IMR-90 (cell line): ENCODE measurements around the gene GTF2H4. TPM values are rescaled to one million over a fixed set of nuclear protein-coding genes. Genes with fewer than 3 reads are reported as not detected.

Experiments used
- ATAC-seq: fragments of 200-7000 bp; cut with Tn5 transposase; 2 replicates; pipeline ENCODE4 v1.9.1; 2020; ENCODE audit warnings: low read depth, mild to moderate bottlenecking, moderate library complexity
- BruUV-seq: library from RNA; stranded (reverse); fragments of 400-500 nt; replicated peaks from 2 replicates; lab custom pipeline; 2021; lab: Mats Ljungman, UMichigan
- CTCF ChIA-PET: fragments of 300-600 bp; formaldehyde crosslinking; extraction: SDS; loops from one replicate; lab custom pipeline; 2021; ENCODE audit warnings: antibody characterized with exemption; lab: Yijun Ruan, JAX
- POLR2A ChIA-PET: fragments of 300-600 bp; sonication (Branson Sonifier 250); formaldehyde crosslinking; loops from one replicate; lab custom pipeline; 2022; ENCODE audit warnings: antibody characterized with exemption; ENCODE audit not compliant: unreplicated experiment; lab: Charles Lee
- DNase-seq: peaks from one replicate; pipeline ENCODE4 v3.0.0; 2013
- H2AFZ ChIP-seq: replicated peaks from 2 replicates; pipeline ENCODE3; 2013; ENCODE audit warnings: low read length, mild to moderate bottlenecking; ENCODE audit not compliant: poor library complexity
- H2AK5ac ChIP-seq: 2 replicates; pipeline ENCODE4 v1.6.1; 2013; ENCODE audit warnings: low read depth, low read length, inconsistent platforms
- H2AK9ac ChIP-seq: replicated peaks from 2 replicates; pipeline ENCODE3; 2013; ENCODE audit warnings: mild to moderate bottlenecking, low read depth, low read length, moderate library complexity; ENCODE audit not compliant: poor library complexity
- H2BK120ac ChIP-seq: 2 replicates; pipeline ENCODE4 v1.6.1; 2013; ENCODE audit warnings: low read depth, low read length, inconsistent platforms
- H2BK15ac ChIP-seq: 3 replicates; pipeline ENCODE4 v1.6.1; 2013; ENCODE audit warnings: low read depth, low read length, inconsistent platforms
- H2BK20ac ChIP-seq: 2 replicates; pipeline ENCODE4 v1.6.1; 2013; ENCODE audit warnings: low read depth, mild to moderate bottlenecking, inconsistent platforms, low read length, moderate library complexity
- H2BK5ac ChIP-seq: 2 replicates; pipeline ENCODE4 v1.6.1; 2013; ENCODE audit warnings: mild to moderate bottlenecking, low read depth, low read length, inconsistent platforms; ENCODE audit not compliant: poor library complexity, severe bottlenecking
- H3K14ac ChIP-seq: replicated peaks from 2 replicates; pipeline ENCODE4 v1.6.1; 2013; ENCODE audit warnings: low read depth, low read length, inconsistent platforms
- H3K18ac ChIP-seq: 2 replicates; pipeline ENCODE4 v1.6.1; 2013; ENCODE audit warnings: low read depth, low read length, control low read depth
- H3K23ac ChIP-seq: 2 replicates; pipeline ENCODE4 v1.6.1; 2013; ENCODE audit warnings: low read depth, low read length, inconsistent platforms
- H3K27ac ChIP-seq: 2 replicates; pipeline ENCODE4 v1.5.1; 2013; ENCODE audit warnings: mild to moderate bottlenecking, control low read depth, low read length; ENCODE audit not compliant: insufficient read depth
- H3K27me3 ChIP-seq: 2 replicates; pipeline ENCODE4 v1.6.1; 2013; ENCODE audit warnings: low read length; ENCODE audit not compliant: control insufficient read depth, insufficient read depth
- H3K36me3 ChIP-seq: 2 replicates; pipeline ENCODE4 v1.6.1; 2013; ENCODE audit warnings: low read length, mixed read lengths; ENCODE audit not compliant: control insufficient read depth, insufficient read depth
- H3K4ac ChIP-seq: 2 replicates; pipeline ENCODE4 v1.6.1; 2013; ENCODE audit warnings: low read depth, low read length, inconsistent platforms
- H3K4me1 ChIP-seq: 2 replicates; pipeline ENCODE4 v1.6.1; 2013; ENCODE audit warnings: low read length, mixed read lengths; ENCODE audit not compliant: control insufficient read depth, insufficient read depth
- H3K4me2 ChIP-seq: 2 replicates; pipeline ENCODE4 v1.6.1; 2013; ENCODE audit warnings: low read depth, mild to moderate bottlenecking, control low read depth, low read length, moderate library complexity
- H3K4me3 ChIP-seq: 2 replicates; pipeline ENCODE4 v1.5.1; 2013; ENCODE audit warnings: low read depth, mild to moderate bottlenecking, control low read depth, low read length, moderate library complexity; ENCODE audit not compliant: insufficient read depth
- H3K56ac ChIP-seq: 2 replicates; pipeline ENCODE4 v1.6.1; 2013; ENCODE audit warnings: low read length, inconsistent platforms; ENCODE audit not compliant: insufficient read depth; ENCODE audit errors: extremely low read depth
- H3K79me1 ChIP-seq, 2 experiments: 2 replicates each; pipeline ENCODE4 v1.6.1; 2013; ENCODE audit warnings: low read length in 2 of 2, inconsistent platforms in 1 of 2, low read depth in 1 of 2
- H3K9ac ChIP-seq: 2 replicates; pipeline ENCODE4 v1.6.1; 2013; ENCODE audit warnings: low read depth, low read length, control low read depth
- H3K9me1 ChIP-seq: 2 replicates; pipeline ENCODE4 v1.6.1; 2013; ENCODE audit warnings: low read length, inconsistent platforms; ENCODE audit not compliant: insufficient read depth
- H3K9me3 ChIP-seq: 2 replicates; pipeline ENCODE4 v1.6.1; 2013; ENCODE audit warnings: low read length; ENCODE audit not compliant: control insufficient read depth, insufficient read depth
- H4K20me1 ChIP-seq: 2 replicates; pipeline ENCODE4 v1.6.1; 2013; ENCODE audit warnings: low read length, inconsistent platforms; ENCODE audit not compliant: insufficient read depth
- H4K5ac ChIP-seq: 2 replicates; pipeline ENCODE4 v1.6.1; 2013; ENCODE audit warnings: mild to moderate bottlenecking, low read depth, low read length, control low read depth
- H4K8ac ChIP-seq, 2 experiments: 2 replicates each; pipeline ENCODE4 v1.6.1; 2013; ENCODE audit warnings: low read depth in 2 of 2, low read length in 2 of 2, control low read depth in 1 of 2, inconsistent platforms in 1 of 2
- H4K91ac ChIP-seq: 2 replicates; pipeline ENCODE4 v1.6.1; 2013; ENCODE audit warnings: low read depth, low read length, inconsistent platforms; ENCODE audit not compliant: insufficient read depth
- BHLHE40 ChIP-seq: fragments of 150-350 bp; IDR thresholded peaks from 2 replicates; pipeline ENCODE4 v1.6.1; 2016; ENCODE audit warnings: mild to moderate bottlenecking, low read depth, low read length
- CEBPB ChIP-seq: IDR thresholded peaks from 2 replicates; pipeline ENCODE4 v1.6.1; 2012; ENCODE audit warnings: low read depth, low read length, improper control_type of control experiment
- CTCF ChIP-seq: conservative IDR thresholded peaks from 2 replicates; pipeline ENCODE4 v1.5.1; 2012; ENCODE audit warnings: mild to moderate bottlenecking, low read depth, low read length, improper control_type of control experiment
- MAFK ChIP-seq: IDR thresholded peaks from 2 replicates; pipeline ENCODE4 v1.6.1; 2012; ENCODE audit warnings: low read depth, low read length, improper control_type of control experiment
- MXI1 ChIP-seq: IDR thresholded peaks from 2 replicates; pipeline ENCODE4 v1.6.1; 2012; ENCODE audit warnings: low read depth, mild to moderate bottlenecking, low read length, moderate library complexity, borderline replicate concordance
- NFE2L2 ChIP-seq: fragments of 150-350 bp; IDR thresholded peaks from 2 replicates; pipeline ENCODE4 v1.6.1; 2016; ENCODE audit warnings: low read depth, mild to moderate bottlenecking, low read length
- POLR2A ChIP-seq: IDR thresholded peaks from 2 replicates; pipeline ENCODE4 v1.6.1; 2012; ENCODE audit warnings: mild to moderate bottlenecking, low read depth, low read length
- RAD21 ChIP-seq: IDR thresholded peaks from 2 replicates; pipeline ENCODE4 v1.6.1; 2012; ENCODE audit warnings: low read length, improper control_type of control experiment
- RCOR1 ChIP-seq: IDR thresholded peaks from 2 replicates; pipeline ENCODE4 v1.6.1; 2012; ENCODE audit warnings: mild to moderate bottlenecking, low read length, improper control_type of control experiment; ENCODE audit not compliant: insufficient replicate concordance
- RFX5 ChIP-seq: IDR thresholded peaks from 2 replicates; pipeline ENCODE4 v1.8.0; 2012; ENCODE audit warnings: low read depth, mild to moderate bottlenecking, low read length, moderate library complexity
- SMC3 ChIP-seq: fragments of 150-350 bp; IDR thresholded peaks from 2 replicates; pipeline ENCODE4 v1.6.1; 2016; ENCODE audit warnings: low read depth, mild to moderate bottlenecking, antibody characterized with exemption, low read length, moderate library complexity
- USF2 ChIP-seq: fragments of 150-350 bp; IDR thresholded peaks from 2 replicates; pipeline ENCODE4 v1.6.1; 2017; ENCODE audit warnings: mild to moderate bottlenecking, antibody characterized with exemption, low read length, low read depth
- WGBS, 2 experiments: methylation state at CpG; one replicate each; pipeline versions ENCODE4 v1.1.5 to v1.1.7; 2013; ENCODE audit warnings: missing lambda C conversion rate in 2 of 2; ENCODE audit not compliant: insufficient read length in 1 of 2; ENCODE audit errors: extremely low coverage in 2 of 2; 5-methylcytosine and 5-hydroxymethylcytosine counted together
- dilution Hi-C: fragments of 300-500 bp; cut with HindIII; formaldehyde crosslinking; loops from one replicate; pipeline ENCODE4 v1.14.3; 2018; ENCODE audit warnings: low sequenced_read_pairs; ENCODE audit not compliant: unreplicated experiment
- in situ Hi-C: fragments of 300-500 bp; cut with MboI; formaldehyde crosslinking; loops from 3 replicates; pipeline ENCODE4 v1.14.3; 2019; ENCODE audit warnings: low sequenced_read_pairs, inconsistent platforms, mixed read lengths
- intact Hi-C: fragments of 100-400 bp; cut with micrococcal nuclease; formaldehyde crosslinking; loops from 2 replicates; pipeline ENCODE4 v1.10.0; 2022
- polyA plus RNA-seq, 3 experiments: library from polyadenylated mRNA; depleted of rRNA; stranded (reverse); fragments of >200 nt; gene quantifications; 2 replicates each; pipeline ENCODE4 v1.2.3, GENCODE V29; 2012; ENCODE audit warnings: low replicate concordance in 1 of 3
- total RNA-seq: library from RNA; depleted of rRNA; stranded (reverse); fragments of >200 nt; gene quantifications from 2 replicates; pipeline ENCODE4 v1.2.3, GENCODE V29; 2012

GTF2H4 gene
- total and polyA plus RNA-seq, 2 of the 4 experiments (the other 2 are of a cell fraction), result 13.4 to 30.8 TPM

DNA sequence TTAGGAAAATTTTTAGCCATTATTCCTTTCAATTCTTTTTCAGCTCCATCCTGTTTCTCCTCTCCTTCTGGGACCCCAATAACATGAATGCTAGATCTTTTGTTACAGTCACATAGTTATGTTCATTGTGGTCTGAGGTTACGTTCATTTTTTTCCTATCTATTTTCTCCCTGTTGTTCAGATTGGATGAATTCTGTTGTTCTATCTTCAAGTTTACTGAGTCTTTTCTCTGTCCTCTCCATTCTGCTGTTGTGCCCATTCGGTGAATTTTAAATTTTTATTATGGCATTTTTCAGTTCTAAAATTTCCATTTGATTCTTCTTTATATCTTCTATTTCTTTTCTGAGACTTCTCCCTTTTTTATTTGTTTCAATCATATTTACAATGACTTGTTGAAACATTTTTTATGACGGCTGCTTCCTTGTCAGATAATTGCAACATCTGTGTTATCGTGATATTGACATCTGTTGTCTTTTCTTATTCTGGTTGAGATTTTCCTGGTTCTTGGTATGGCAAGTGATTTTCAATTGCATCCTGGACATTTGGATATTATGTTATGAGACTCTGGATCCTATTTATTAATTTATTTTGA is 36.3 kb upstream of the GTF2H4 start:
- intact Hi-C loops, result no loop called here
- CTCF ChIA-PET, result no interaction called here
- no peak overlapping the region for H3K14ac ChIP-seq
- no peak for ATAC-seq
- H2BK120ac ChIP-seq, result no peak overlapping the region
- H3K4me3 ChIP-seq, result no peak overlapping the region
- H3K18ac ChIP-seq, result no peak overlapping the region
- no peak overlapping the region for H3K9ac ChIP-seq
- H2BK15ac ChIP-seq, result no peak overlapping the region
- H3K4me1 ChIP-seq, result no peaks in the 10 kb centered on the region
- peaks cover 15% of the 10 kb centered on the region for H3K9me3 ChIP-seq
- no peaks in the 10 kb centered on the region for H3K36me3 ChIP-seq
- POLR2A ChIA-PET, result no interaction called here
- H2BK20ac ChIP-seq, result no peak overlapping the region
- no TSS peak for BruUV-seq
- no peak for DNase-seq
- H3K56ac ChIP-seq, result no peak overlapping the region
- in situ Hi-C loops, result loop anchor here (5.0 kb wide), 1 partner anchor 34 kb away; no protein-coding TSS in a partner anchor
- no peak for TF ChIP-seq MAFK
- TF ChIP-seq SMC3, result no peak
- no peak for TF ChIP-seq NFE2L2
- TF ChIP-seq RFX5, result no peak
- no peak for TF ChIP-seq MXI1
- TF ChIP-seq CEBPB, result no peak
- TF ChIP-seq RCOR1, result no peak
- no peak for TF ChIP-seq USF2
- no peak for TF ChIP-seq CTCF
- TF ChIP-seq POLR2A, result no peak
- no peak for TF ChIP-seq BHLHE40
- no peak for TF ChIP-seq RAD21
- H3K27me3 ChIP-seq, result no peaks in the 10 kb centered on the region; the same call in 1 of the 2 replicates
- H2AFZ ChIP-seq, result no peak overlapping the region
- H3K4me2 ChIP-seq, result no peak overlapping the region
- H3K4ac ChIP-seq, result no peak overlapping the region
- H3K27ac ChIP-seq, result no peak overlapping the region
- no peak overlapping the region for H2AK5ac ChIP-seq
- H4K5ac ChIP-seq, result no peak overlapping the region
- no peak overlapping the region for H3K23ac ChIP-seq
- no peak overlapping the region for H2AK9ac ChIP-seq
- dilution Hi-C loops, result no loop called here
- H3K9me1 ChIP-seq, result no peaks in the 10 kb centered on the region
- H4K20me1 ChIP-seq, result no peaks in the 10 kb centered on the region
- no peak overlapping the region for H4K91ac ChIP-seq
- H2BK5ac ChIP-seq, result no peak overlapping the region
- WGBS, 2 experiments, result no CpG with 5 or more reads among the region's 4 CpGs
- H3K79me1 ChIP-seq, result no peaks in the 10 kb centered on the region
- no peak overlapping the region for H4K8ac ChIP-seq
